IPS-15b (cell line): ENCODE data around the gene TRIM28.
A peak's percentile ranks its signal among the peaks of the same experiment; 100 is the strongest.

Experiments used
- H3K27me3 ChIP-seq: one replicate; pipeline ENCODE4 v1.6.1; 2013; ENCODE audit warnings: low read length; ENCODE audit not compliant: control insufficient read depth, insufficient read depth
- H3K36me3 ChIP-seq: one replicate; pipeline ENCODE4 v1.6.1; 2013; ENCODE audit warnings: low read length; ENCODE audit not compliant: control insufficient read depth, insufficient read depth
- H3K4me1 ChIP-seq: one replicate; pipeline ENCODE4 v1.6.1; 2013; ENCODE audit warnings: mild to moderate bottlenecking, low read length; ENCODE audit not compliant: control insufficient read depth, insufficient read depth
- H3K4me3 ChIP-seq: one replicate; pipeline ENCODE4 v1.5.1; 2013; ENCODE audit warnings: low read depth, low read length
- H3K9ac ChIP-seq: one replicate; pipeline ENCODE4 v1.6.1; 2013; ENCODE audit warnings: low read depth, mild to moderate bottlenecking, low read length
- H3K9me3 ChIP-seq: one replicate; pipeline ENCODE4 v1.6.1; 2013; ENCODE audit warnings: mild to moderate bottlenecking, low read length; ENCODE audit not compliant: control insufficient read depth, insufficient read depth

Gene TRIM28

GRCh38 chr19:58513694-58514563 lies 29.9 kb upstream of the TRIM28 start:
- Histone ChIP-seq H3K36me3 (peaks cover 12% of the 10 kb centered on the region), H3K9ac (peak overlapping the region; percentile 79), H3K4me3 (peak overlapping the region; percentile 87), H3K9me3 (no peaks in the 10 kb centered on the region), H3K4me1 (peaks cover 9% of the 10 kb centered on the region), H3K27me3 (no peaks in the 10 kb centered on the region)

- Histone ChIP-seq H3K9ac (peak overlapping the region; percentile 79), H3K9me3 (no peaks in the 10 kb centered on the region), H3K4me1 (peaks cover 9% of the 10 kb centered on the region), H3K4me3 (peak overlapping the region; percentile 87), H3K36me3 (peaks cover 12% of the 10 kb centered on the region), H3K27me3 (no peaks in the 10 kb centered on the region)
These were observed 29.3 kb upstream of the TRIM28 start for GRCh38 chr19:58514564-58515022.

- Histone ChIP-seq H3K9me3 (no peaks in the 10 kb centered on the region), H3K36me3 (peaks cover 12% of the 10 kb centered on the region), H3K4me1 (peaks cover 9% of the 10 kb centered on the region), H3K27me3 (no peaks in the 10 kb centered on the region), H3K9ac (no peak overlapping the region), H3K4me3 (no peak overlapping the region)
These were observed 28.6 kb upstream of the TRIM28 start for GRCh38 chr19:58515259-58515658.

- no peaks in the 10 kb centered on the region for H3K27me3 ChIP-seq
- no peak overlapping the region for H3K4me3 ChIP-seq
- H3K9ac ChIP-seq: no peak overlapping the region
- H3K36me3 ChIP-seq: peaks cover 12% of the 10 kb centered on the region
- H3K9me3 ChIP-seq: no peaks in the 10 kb centered on the region
- H3K4me1 ChIP-seq: peaks cover 11% of the 10 kb centered on the region
These were observed 27.5 kb upstream of the TRIM28 start for GRCh38 chr19:58516246-58516836.

GRCh38 chr19:58516964-58517833 lies 26.7 kb upstream of the TRIM28 start:
- peaks cover 14% of the 10 kb centered on the region for H3K4me1 ChIP-seq
- no peak overlapping the region for H3K4me3 ChIP-seq
- peaks cover 12% of the 10 kb centered on the region for H3K36me3 ChIP-seq
- H3K9me3 ChIP-seq: no peaks in the 10 kb centered on the region
- no peaks in the 10 kb centered on the region for H3K27me3 ChIP-seq
- H3K9ac ChIP-seq: no peak overlapping the region

- Histone ChIP-seq H3K4me3 (peak overlapping the region; percentile 91), H3K4me1 (peaks cover 14% of the 10 kb centered on the region), H3K36me3 (peaks cover 12% of the 10 kb centered on the region), H3K9ac (peak overlapping the region; percentile 94), H3K9me3 (no peaks in the 10 kb centered on the region), H3K27me3 (no peaks in the 10 kb centered on the region)
These were observed 25.4 kb upstream of the TRIM28 start for GRCh38 chr19:58518256-58519086.

- no peaks in the 10 kb centered on the region for H3K27me3 ChIP-seq
- H3K36me3 ChIP-seq: peaks cover 12% of the 10 kb centered on the region
- peak overlapping the region; percentile 94 for H3K9ac ChIP-seq
- H3K9me3 ChIP-seq: no peaks in the 10 kb centered on the region
- H3K4me3 ChIP-seq: peak overlapping the region; percentile 91
- peaks cover 14% of the 10 kb centered on the region for H3K4me1 ChIP-seq
These were observed 24.8 kb upstream of the TRIM28 start for GRCh38 chr19:58519087-58519354.

GRCh38 chr19:58519355-58520256 lies 24.3 kb upstream of the TRIM28 start, which contains the start of gene ZBTB45:
ZBTB45 (minus strand) TSS chr19:58519810; CDS start chr19:58517673, 2,137 bp downstream.
- Histone ChIP-seq H3K36me3 (peaks cover 12% of the 10 kb centered on the region), H3K9me3 (no peaks in the 10 kb centered on the region), H3K4me3 (peak within 1 kb of the TSS; percentile 91), H3K4me1 (peaks cover 11% of the 10 kb centered on the region), H3K27me3 (no peaks in the 10 kb centered on the region), H3K9ac (peak within 1 kb of the TSS; percentile 94)

GRCh38 chr19:58520257-58520599 lies 23.6 kb upstream of the TRIM28 start:
- H3K27me3 ChIP-seq: no peaks in the 10 kb centered on the region
- peaks cover 13% of the 10 kb centered on the region for H3K4me1 ChIP-seq
- no peaks in the 10 kb centered on the region for H3K9me3 ChIP-seq
- peak overlapping the region; percentile 94 for H3K9ac ChIP-seq
- H3K4me3 ChIP-seq: peak overlapping the region; percentile 91
- peaks cover 12% of the 10 kb centered on the region for H3K36me3 ChIP-seq

GRCh38 chr19:58521651-58522050 lies 22.2 kb upstream of the TRIM28 start:
- no peak overlapping the region for H3K4me3 ChIP-seq
- peaks cover 12% of the 10 kb centered on the region for H3K4me1 ChIP-seq
- no peak overlapping the region for H3K9ac ChIP-seq

More at GRCh38 chr19:58521651-58522050, 22.2 kb upstream of the TRIM28 start:
- Histone ChIP-seq H3K9me3 (no peaks in the 10 kb centered on the region), H3K27me3 (no peaks in the 10 kb centered on the region), H3K36me3 (peaks cover 6% of the 10 kb centered on the region)
